Left ventricle myocardium superior (tissue), 1 donor: Measurements from ENCODE around the gene MAP7D3. TPM values are rescaled to one million over a fixed set of nuclear protein-coding genes. Genes with fewer than 3 reads are reported as not detected.
"Not testable (repeated sequence)": the region's sequence is repeated elsewhere in the genome, so short reads cannot be mapped to it uniquely, and the experiment has no call there.

Experiments
- ATAC-seq: fragments of 200-7000 bp; cut with Tn5 transposase; one replicate; pipeline ENCODE4 v1.9.1; 2020; ENCODE audit warnings: mild to moderate bottlenecking, moderate library complexity
- DNase-seq: peaks from one replicate; pipeline ENCODE4 v3.0.0-alpha.2; 2020
- intact Hi-C: fragments of 100-400 bp; cut with micrococcal nuclease; formaldehyde crosslinking; loops from one replicate; pipeline ENCODE4 v1.11.0; 2022
- total RNA-seq: library from RNA; stranded (reverse); fragmentation: NEBNext Ultra II Directional; extraction: Animal tissue kit (Norgen Biotek cat#: 25700); gene quantifications from one replicate; pipeline ENCODE4 v1.2.1, GENCODE V29; 2021
- donor health status: DM: no; HTN: yes; CAD: no; lungs with severe emphysema.

Gene MAP7D3
- total RNA-seq, 1 donor from 2014 or later = 10.8 TPM

GRCh38 chrX:136192135-136192534 lies 59.1 kb downstream of the MAP7D3 start:
- ATAC-seq = no peak
- no peak for DNase-seq
- intact Hi-C loops = no loop called here

- ATAC-seq (peak; percentile 44), DNase-seq (no peak)
- intact Hi-C loops = no loop called here
These were observed 60.0 kb downstream of the MAP7D3 start for GRCh38 chrX:136191171-136191570.

DNA sequence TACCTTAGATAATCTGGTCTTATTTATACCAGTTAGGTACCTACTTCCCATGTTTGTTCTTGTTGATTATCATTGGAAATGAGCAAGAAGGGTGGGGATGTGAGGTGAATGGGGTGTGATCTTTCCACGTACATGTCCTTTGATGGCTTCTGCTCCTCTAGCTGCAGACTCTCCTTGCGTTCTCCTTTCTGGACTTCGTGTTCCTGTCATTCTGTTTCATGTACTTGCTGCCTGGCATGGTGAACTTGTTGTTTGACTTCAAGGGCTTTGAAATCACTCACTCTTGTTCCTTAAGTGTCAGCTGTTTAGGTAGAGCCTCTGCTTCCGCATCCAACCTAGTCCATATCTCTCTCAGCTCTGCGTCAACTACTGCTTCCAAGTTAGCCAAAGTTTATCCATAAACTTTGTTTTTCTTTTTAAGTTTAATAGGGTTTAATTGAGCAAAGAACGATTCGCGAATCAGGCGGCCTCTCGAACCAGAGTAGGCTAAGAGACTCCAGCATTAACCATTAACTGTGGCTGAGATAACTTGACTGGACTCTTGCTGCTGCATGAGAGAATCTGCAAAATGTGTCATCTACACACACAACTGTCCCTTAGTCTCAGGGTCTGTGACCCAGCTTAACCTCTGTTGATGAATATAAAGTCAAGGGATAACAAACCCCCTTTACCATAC lies 61.0 kb downstream of the MAP7D3 start:
- ATAC-seq = peak; percentile 12
- intact Hi-C loops = no loop called here
- DNase-seq = no peak

DNA sequence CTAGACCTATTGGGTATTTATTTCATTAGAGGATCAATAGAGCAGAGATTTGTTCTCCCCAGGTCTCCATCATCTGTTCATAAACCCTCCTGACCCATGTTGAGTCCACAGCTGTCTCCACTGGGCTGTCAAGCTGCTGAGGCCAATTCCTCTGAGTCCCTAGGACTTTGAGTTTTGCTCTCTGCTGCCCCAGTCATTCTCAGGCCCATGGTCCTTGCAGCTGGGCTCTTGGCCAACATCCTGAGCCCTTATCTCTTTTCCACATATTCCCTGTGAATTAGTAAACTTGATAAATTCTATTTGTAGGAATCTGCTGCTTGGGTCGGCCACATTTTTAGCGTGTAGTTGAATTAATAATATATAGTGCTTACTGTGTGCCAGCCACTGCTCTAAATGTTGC lies 62.0 kb downstream of the MAP7D3 start:
- ATAC-seq (peak; percentile 49), DNase-seq (peak; percentile 58)
- intact Hi-C loops = no loop called here

DNA sequence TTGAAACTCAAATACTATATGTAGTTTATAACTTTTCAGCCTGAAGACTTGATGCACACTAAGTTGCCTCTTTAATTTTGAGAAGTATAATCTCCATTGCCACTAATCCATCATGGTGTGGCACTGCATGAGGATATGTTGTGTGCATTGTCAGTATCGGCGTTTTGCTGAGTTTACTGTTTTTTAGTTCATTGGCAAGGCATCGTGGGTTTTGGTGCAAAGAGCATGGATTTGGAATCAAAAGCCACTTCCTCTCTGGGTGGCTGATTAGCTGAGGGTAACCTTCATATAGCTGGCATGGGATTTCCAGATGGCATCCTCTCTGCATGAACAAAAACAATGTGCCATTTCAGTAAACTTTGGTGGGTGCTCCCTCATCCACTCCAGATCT lies 65.2 kb downstream of the MAP7D3 start:
- no peak for DNase-seq
- ATAC-seq = no peak
- intact Hi-C loops = no loop called here

GRCh38 chrX:136185401-136186022 lies 65.7 kb downstream of the MAP7D3 start:
- intact Hi-C loops = no loop called here
- ATAC-seq = peak; percentile 80
- DNase-seq = no peak

DNA sequence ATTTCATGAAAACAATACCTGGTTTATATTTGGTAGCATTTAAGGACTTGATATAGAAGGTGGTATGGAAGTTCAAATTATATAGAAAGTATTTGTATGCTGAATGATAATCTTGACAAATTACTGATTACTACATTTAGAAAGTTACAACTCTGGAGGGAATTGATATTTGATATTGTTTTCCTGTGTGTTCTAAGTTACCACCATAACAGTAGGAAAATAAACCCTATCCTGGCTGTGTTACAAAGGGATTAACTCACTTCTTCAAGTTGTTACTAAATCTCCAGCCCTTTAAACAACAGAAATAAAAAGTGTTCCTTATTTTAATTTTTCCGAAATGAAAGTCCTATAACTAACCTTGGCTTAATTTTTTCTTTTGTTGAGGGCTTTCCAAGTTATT lies 67.3 kb downstream of the MAP7D3 start:
- no peak for ATAC-seq
- intact Hi-C loops = no loop called here
- DNase-seq = no peak

DNA sequence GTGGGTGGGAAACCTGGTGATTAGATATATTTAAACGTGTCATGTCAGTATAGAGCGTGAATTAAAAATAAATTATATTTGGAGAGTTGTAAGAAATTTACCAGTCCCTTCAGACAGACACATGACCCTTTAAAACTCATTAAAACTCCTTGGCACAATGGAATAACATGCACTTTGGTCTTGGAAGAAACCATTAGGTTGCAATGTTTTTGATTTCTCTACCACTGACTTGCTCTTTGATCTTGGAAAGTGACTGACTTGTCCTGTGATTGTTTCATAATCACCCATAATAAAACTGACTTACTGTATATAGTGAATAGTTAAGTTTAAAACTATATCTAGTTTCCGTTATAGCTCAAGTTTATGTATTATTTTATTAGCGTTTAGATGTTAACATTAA lies 68.0 kb downstream of the MAP7D3 start:
- intact Hi-C loops = no loop called here
- no peak for ATAC-seq

DNA sequence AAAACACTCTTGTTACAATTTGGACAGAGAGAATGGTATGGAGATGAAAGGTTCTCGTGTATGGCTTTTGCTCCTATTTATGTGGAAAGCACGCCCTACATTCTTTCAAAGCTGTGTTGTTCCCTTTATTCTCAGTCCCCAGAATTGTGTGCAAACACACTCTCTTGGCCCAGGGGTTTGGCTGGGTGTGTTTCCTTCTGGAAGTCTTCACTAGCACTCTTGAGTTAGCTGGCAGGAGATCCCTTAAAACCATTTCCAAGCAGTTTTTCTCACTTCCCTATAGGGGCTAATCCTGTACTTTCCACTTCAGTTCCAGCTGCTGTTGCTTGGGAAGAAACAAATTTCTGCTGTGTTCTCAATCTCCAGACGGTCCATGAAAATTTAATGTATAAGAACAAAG lies 68.8 kb downstream of the MAP7D3 start:
- peak; percentile 39 for ATAC-seq
- intact Hi-C loops = no loop called here
- DNase-seq = peak; percentile 30

More for the DNA sequence above, 68.0 kb downstream of the MAP7D3 start:
- no peak for DNase-seq

DNA sequence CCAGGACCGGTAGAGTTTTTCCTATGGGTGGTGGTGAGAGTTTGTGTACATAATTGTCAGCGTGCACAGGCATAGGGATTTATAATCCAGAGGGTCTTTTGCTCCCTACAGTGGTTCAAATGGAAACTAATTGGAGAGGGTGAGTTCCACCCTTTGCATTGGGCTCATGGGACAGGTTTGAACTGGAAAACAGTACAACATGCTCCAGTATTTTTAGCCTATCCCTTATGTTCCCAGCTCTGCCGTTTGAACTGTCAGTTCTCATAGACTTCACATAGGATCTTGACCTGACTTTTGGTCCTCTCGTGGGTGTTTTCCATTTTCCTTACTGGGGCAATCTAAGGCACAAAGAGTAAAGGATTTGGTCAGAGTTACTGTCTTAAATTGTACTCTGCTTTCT lies 72.1 kb downstream of the MAP7D3 start:
- peak; percentile 46 for ATAC-seq
- intact Hi-C loops = no loop called here

GRCh38 chrX:136176399-136176825 lies 74.8 kb downstream of the MAP7D3 start:
- intact Hi-C loops = no loop called here
- DNase-seq (no peak), ATAC-seq (peak; percentile 87)

More for the DNA sequence above, 72.1 kb downstream of the MAP7D3 start:
- DNase-seq = no peak

DNA sequence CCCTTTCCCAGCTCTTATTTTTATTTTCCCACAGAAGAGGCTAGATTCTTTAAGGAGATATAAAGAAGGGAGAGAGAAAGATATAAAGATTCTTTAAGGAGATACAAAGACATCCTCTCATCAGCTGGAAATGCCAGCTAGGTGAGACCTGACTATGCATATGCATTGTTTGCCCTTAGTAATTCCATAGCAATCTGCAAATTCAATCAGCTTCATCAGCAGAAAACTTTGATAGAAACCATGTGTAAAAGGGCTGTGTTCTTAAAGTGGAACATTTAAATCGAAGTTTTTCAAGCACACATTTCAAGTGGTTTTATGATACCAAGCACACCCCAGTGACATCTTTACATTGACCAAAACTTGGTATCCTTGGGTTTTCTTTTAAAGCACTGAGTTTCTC lies 79.8 kb downstream of the MAP7D3 start:
- DNase-seq = no peak
- intact Hi-C loops = no loop called here
- ATAC-seq = no peak

GRCh38 chrX:136170139-136170800 lies 80.9 kb downstream of the MAP7D3 start:
- DNase-seq (peak; percentile 35), ATAC-seq (peak; percentile 79)
- intact Hi-C loops = no loop called here

DNA sequence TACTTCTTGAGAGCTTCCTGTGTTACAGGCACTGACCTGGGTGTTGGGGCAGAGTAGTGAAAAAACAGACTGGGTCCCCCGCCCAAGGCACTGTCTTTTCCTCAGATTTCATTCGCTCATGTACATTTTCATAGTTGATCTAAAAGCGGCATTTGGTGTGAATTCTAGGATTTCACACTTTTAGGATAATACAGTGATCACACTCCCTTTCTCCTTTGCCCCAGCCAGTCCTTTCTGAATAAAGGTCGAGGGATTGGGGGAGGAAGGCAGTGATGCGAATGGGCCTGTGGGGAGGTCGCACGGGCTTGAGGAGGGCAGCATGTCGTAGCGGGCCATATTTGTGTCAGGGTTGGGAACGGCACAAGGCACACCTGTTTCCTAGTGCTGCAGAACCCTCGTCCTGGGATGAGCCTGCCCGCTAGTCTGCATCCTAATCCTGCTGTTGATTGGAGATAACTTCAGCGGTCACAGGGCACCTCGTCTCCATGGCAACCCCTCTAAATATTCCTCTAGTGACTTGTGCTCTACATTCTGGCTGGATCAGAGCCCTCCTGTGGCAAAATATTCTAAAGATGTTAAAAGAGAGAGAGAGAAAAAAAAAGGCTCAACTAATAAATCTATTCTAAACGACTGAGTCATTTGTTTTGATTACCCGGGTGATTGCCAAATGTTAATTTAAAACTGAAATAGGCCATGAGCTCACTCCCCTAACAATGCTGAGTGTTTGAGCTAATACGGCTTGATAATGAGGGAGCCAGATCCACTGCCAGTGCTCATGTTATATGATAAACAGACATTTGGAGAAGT lies 82.1 kb downstream of the MAP7D3 start:
- DNase-seq (peak; percentile 54), ATAC-seq (peak; percentile 86)
- intact Hi-C loops = no loop called here

DNA sequence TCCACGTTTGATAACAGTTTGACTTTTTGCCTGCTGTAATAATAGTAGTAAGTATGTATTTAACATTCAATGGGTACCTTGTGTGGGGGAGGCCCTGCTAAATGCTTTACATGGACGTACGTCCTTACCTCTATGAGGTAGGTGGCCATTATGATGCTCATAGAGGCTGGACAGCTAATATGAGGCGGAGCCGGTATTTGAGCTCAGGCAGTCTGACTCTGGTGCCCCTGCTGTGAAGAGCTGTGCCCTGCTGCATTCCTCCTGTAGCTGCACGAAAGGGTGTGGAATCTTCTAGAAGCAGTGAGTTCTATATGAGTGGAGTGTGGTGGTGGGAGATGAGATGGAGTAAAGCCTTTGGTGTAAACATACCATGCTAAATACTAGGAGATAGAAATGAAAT lies 83.2 kb downstream of the MAP7D3 start:
- DNase-seq, intact Hi-C loops, ATAC-seq: not testable (repeated sequence)

GRCh38 chrX:136166221-136166855 lies 84.9 kb downstream of the MAP7D3 start:
- intact Hi-C loops = no loop called here
- ATAC-seq = peak; percentile 25
- DNase-seq = no peak

DNA sequence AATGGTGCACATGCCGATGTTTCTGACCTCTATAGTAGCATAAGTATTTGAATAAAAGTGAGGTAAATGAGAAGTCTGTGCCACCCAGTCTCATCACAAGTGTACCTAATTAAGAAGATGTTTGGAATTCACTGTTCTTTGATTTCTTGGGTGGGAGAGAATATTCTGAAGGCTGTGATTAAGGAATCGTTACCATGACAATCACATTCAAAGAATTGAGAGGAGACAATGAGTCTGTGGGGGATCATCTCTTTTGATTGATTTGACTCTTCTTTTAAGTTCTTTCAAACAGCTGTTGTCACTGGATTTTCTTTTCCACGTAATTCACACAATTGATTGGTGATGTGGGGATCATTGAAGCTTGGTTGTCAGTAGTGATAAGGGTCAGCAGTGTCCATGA lies 85.8 kb downstream of the MAP7D3 start:
- intact Hi-C loops = no loop called here
- no peak for DNase-seq

DNA sequence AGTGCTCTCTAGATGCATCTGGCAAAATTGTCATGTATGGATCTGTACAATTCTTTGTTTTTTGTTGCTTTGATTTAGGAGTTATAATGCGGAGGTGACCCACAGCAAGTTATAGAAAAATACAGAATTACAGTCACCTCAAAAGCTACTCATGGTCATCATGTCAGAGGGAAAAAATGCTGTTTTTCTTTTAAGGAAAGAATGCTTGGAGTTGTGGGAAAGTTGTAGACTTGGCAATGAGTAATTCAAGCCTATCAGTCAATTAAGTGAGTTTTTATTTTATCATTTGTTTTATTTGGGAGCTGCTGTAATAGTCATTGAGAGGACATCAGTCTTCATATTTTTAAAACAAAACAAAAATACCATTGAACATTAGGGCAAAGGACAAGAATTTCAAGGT lies 87.5 kb downstream of the MAP7D3 start:
- intact Hi-C loops = loop anchor here (5.0 kb wide), 1 partner anchor 131 kb away; no protein-coding TSS in a partner anchor
- ATAC-seq (no peak), DNase-seq (no peak)

More for the DNA sequence above, 85.8 kb downstream of the MAP7D3 start:
- ATAC-seq = no peak
